GM12878 (cell line): ENCODE measurements around the gene IQCK.

Source experiments
- NRF1 ChIP-seq: conservative IDR thresholded peaks from 2 replicates; pipeline ENCODE4 v1.6.1; 2011; ENCODE audit warnings: mild to moderate bottlenecking, low read depth, low read length, improper control_type of control experiment
- SREBF2 ChIP-seq: IDR thresholded peaks from 2 replicates; pipeline ENCODE4 v1.6.1; 2012; ENCODE audit warnings: mild to moderate bottlenecking, low read length
- TF ChIP-seq, protein P1 (sequence below), 3 experiments: IDR thresholded peaks in 2 of 3; conservative IDR thresholded peaks in 1 of 3; 2 replicates each; pipeline ENCODE4 v1.5.1; 2011; ENCODE audit warnings: low read depth in 3 of 3, low read length in 3 of 3, mild to moderate bottlenecking in 3 of 3, control low read depth in 2 of 3, moderate library complexity in 2 of 3, inconsistent platforms in 1 of 3, mixed read lengths in 1 of 3; ENCODE audit not compliant: control insufficient read depth in 2 of 3, insufficient read depth in 1 of 3; ENCODE audit errors: extremely low read depth in 1 of 3

DNA sequence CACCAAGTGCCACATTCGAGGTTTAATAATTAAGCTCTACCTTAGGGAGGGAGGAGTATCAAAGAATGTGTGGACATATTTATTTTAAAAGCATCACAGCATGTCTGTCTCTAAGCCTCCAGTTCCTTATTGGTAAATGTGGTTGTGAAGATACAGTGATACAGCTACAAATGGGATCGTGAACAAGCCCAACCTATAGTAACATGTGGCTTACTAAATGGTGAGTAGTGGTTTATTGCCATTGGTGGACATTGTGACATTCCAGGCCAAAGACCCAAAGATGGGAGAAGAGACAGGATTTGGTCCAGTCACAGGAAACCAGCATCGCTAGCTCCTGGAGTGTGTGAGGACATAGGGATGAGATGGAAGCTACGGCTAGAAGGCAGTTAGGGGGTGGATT is 51.2 kb downstream of the IQCK start:
- TF ChIP-seq, protein P1, sequence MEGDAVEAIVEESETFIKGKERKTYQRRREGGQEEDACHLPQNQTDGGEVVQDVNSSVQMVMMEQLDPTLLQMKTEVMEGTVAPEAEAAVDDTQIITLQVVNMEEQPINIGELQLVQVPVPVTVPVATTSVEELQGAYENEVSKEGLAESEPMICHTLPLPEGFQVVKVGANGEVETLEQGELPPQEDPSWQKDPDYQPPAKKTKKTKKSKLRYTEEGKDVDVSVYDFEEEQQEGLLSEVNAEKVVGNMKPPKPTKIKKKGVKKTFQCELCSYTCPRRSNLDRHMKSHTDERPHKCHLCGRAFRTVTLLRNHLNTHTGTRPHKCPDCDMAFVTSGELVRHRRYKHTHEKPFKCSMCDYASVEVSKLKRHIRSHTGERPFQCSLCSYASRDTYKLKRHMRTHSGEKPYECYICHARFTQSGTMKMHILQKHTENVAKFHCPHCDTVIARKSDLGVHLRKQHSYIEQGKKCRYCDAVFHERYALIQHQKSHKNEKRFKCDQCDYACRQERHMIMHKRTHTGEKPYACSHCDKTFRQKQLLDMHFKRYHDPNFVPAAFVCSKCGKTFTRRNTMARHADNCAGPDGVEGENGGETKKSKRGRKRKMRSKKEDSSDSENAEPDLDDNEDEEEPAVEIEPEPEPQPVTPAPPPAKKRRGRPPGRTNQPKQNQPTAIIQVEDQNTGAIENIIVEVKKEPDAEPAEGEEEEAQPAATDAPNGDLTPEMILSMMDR (IDR thresholded peaks at IDR 0.05 in 2 of 3, conservative IDR thresholded peaks at IDR 0.05 in 1 of 3; ENCODE audit: control insufficient read depth in 2 of 3, extremely low read depth in 1 of 3, insufficient read depth in 1 of 3, low read depth in 3 of 3, low read length in 3 of 3): no peak
- TF ChIP-seq SREBF2: no peak
- no peak for TF ChIP-seq NRF1
